Neural progenitor cell (in vitro differentiated cells): ENCODE measurements around the gene CHIT1. TPM values are rescaled to one million over a fixed set of nuclear protein-coding genes. Genes with fewer than 3 reads are reported as not detected.

Experiments
- DNase-seq: peaks from one replicate; pipeline ENCODE4 v3.0.0-alpha.2; 2016; ENCODE audit warnings: low spot score
- H2AFZ ChIP-seq: fragments of 200-600 bp; sonication (generic); replicated peaks from 2 replicates; pipeline ENCODE4 v1.6.1; 2016; ENCODE audit warnings: antibody characterized with exemption
- H3F3A ChIP-seq: fragments of 200-600 bp; sonication (generic); 2 replicates; pipeline ENCODE4 v1.6.1; 2016; ENCODE audit warnings: antibody characterized with exemption, low read depth
- H3K27ac ChIP-seq: fragments of 200-600 bp; sonication (generic); 2 replicates; pipeline ENCODE4 v1.5.1; 2016; ENCODE audit warnings: mild to moderate bottlenecking
- H3K27me3 ChIP-seq: fragments of 200-600 bp; sonication (generic); 2 replicates; pipeline ENCODE4 v1.6.1; 2016; ENCODE audit warnings: mild to moderate bottlenecking, moderate library complexity
- H3K36me3 ChIP-seq: fragments of 200-600 bp; sonication (generic); 2 replicates; pipeline ENCODE4 v1.5.1; 2016
- H3K4me1 ChIP-seq: fragments of 200-600 bp; sonication (generic); 2 replicates; pipeline ENCODE4 v1.6.1; 2016; ENCODE audit warnings: mixed run types
- H3K4me2 ChIP-seq: fragments of 200-600 bp; sonication (generic); 2 replicates; pipeline ENCODE4 v1.6.1; 2016
- H3K4me3 ChIP-seq: fragments of 200-600 bp; sonication (generic); 2 replicates; pipeline ENCODE4 v1.5.1; 2016
- H3K79me2 ChIP-seq: fragments of 200-600 bp; sonication (generic); 2 replicates; pipeline ENCODE4 v1.6.1; 2016; ENCODE audit warnings: low read depth
- H3K9ac ChIP-seq: fragments of 200-600 bp; sonication (generic); 2 replicates; pipeline ENCODE4 v1.6.1; 2016
- H3K9me3 ChIP-seq: fragments of 200-600 bp; sonication (generic); 2 replicates; pipeline ENCODE4 v1.5.1; 2016; ENCODE audit warnings: low read depth
- H4K20me1 ChIP-seq: fragments of 200-600 bp; sonication (generic); 2 replicates; pipeline ENCODE4 v1.6.1; 2016; ENCODE audit warnings: low read depth
- H3K27ac Mint-ChIP-seq: 3 replicates; pipeline ENCODE4 v1.8.0; 2021; ENCODE audit warnings: mixed read lengths
- H3K27me3 Mint-ChIP-seq: 2 replicates; pipeline ENCODE4 v1.8.0; 2022; ENCODE audit warnings: low read depth, mild to moderate bottlenecking, inconsistent platforms, moderate library complexity, mixed read lengths; ENCODE audit not compliant: insufficient read depth
- H3K36me3 Mint-ChIP-seq: 3 replicates; pipeline ENCODE4 v1.8.0; 2021; ENCODE audit warnings: mixed read lengths
- H3K4me1 Mint-ChIP-seq: 3 replicates; pipeline ENCODE4 v1.8.0; 2021; ENCODE audit warnings: mixed read lengths
- H3K4me3 Mint-ChIP-seq: 3 replicates; pipeline ENCODE4 v1.8.0; 2021; ENCODE audit warnings: mild to moderate bottlenecking, moderate library complexity, mixed read lengths
- H3K9me3 Mint-ChIP-seq: 3 replicates; pipeline ENCODE4 v1.8.0; 2020; ENCODE audit warnings: mixed read lengths
- CTCF ChIP-seq: fragments of 200-600 bp; sonication (generic); IDR thresholded peaks from 2 replicates; pipeline ENCODE4 v1.5.1; 2017; ENCODE audit warnings: antibody characterized with exemption, mild to moderate bottlenecking
- EZH2 ChIP-seq: fragments of 200-600 bp; sonication (generic); IDR thresholded peaks from 2 replicates; pipeline ENCODE4 v1.6.1; 2017; ENCODE audit warnings: antibody characterized with exemption, mild to moderate bottlenecking, moderate library complexity
- EZH2phosphoT487 ChIP-seq: fragments of 200-600 bp; sonication (generic); IDR thresholded peaks from 2 replicates; pipeline ENCODE4 v1.6.1; 2017; ENCODE audit warnings: antibody characterized with exemption
- total RNA-seq: library from RNA; depleted of rRNA; stranded (reverse); fragments of >200 nt; gene quantifications from 2 replicates; pipeline ENCODE4 v1.2.3, GENCODE V29; 2015; ENCODE audit warnings: low replicate concordance

Gene CHIT1
- total RNA-seq, 1 donor from 2014 or later = 0.11 TPM

GRCh38 chr1:203175237-203175826 is 54.1 kb downstream of the CHIT1 start, which contains the start of gene MYBPH:
Gene MYBPH, minus strand, starts transcription at chr1:203175826. Its CDS starts 71 bp downstream, at chr1:203175755.
- H3K4me1 Mint-ChIP-seq = peaks cover 47% of the 10 kb centered on the region
- H3K4me1 ChIP-seq = peaks cover 40% of the 10 kb centered on the region
- peaks cover 13% of the 10 kb centered on the region for H3K27me3 Mint-ChIP-seq
- DNase-seq = no peak
- peak within 1 kb of the TSS; percentile 95 for H3K27ac Mint-ChIP-seq
- H4K20me1 ChIP-seq = no peaks in the 10 kb centered on the region
- no peak within 1 kb of the TSS for H2AFZ ChIP-seq
- no peaks in the 10 kb centered on the region for H3K27me3 ChIP-seq
- no peak within 1 kb of the TSS for H3K4me3 Mint-ChIP-seq
- no peak within 1 kb of the TSS for H3K9ac ChIP-seq
- H3K9me3 Mint-ChIP-seq = no peaks in the 10 kb centered on the region
- H3K79me2 ChIP-seq = no peaks in the 10 kb centered on the region
- TF ChIP-seq CTCF (no peak), EZH2 (no peak), EZH2phosphoT487 (no peak)
- H3K4me2 ChIP-seq = no peak within 1 kb of the TSS
- H3F3A ChIP-seq = peaks cover 20% of the 10 kb centered on the region
- H3K27ac ChIP-seq = no peak within 1 kb of the TSS
- no peaks in the 10 kb centered on the region for H3K9me3 ChIP-seq
- H3K4me3 ChIP-seq = no peak within 1 kb of the TSS
- no peaks in the 10 kb centered on the region for H3K36me3 ChIP-seq
- no peaks in the 10 kb centered on the region for H3K36me3 Mint-ChIP-seq

GRCh38 chr1:203174324-203174985 is 55.0 kb downstream of the CHIT1 start:
- Mint-ChIP-seq H3K27me3 (peaks cover 13% of the 10 kb centered on the region), H3K27ac (peak overlapping the region; percentile 74), H3K36me3 (no peaks in the 10 kb centered on the region), H3K9me3 (no peaks in the 10 kb centered on the region), H3K4me1 (peaks cover 49% of the 10 kb centered on the region), H3K4me3 (no peak overlapping the region)
- no peak for DNase-seq
- Histone ChIP-seq H3K4me1 (peaks cover 31% of the 10 kb centered on the region), H3K36me3 (no peaks in the 10 kb centered on the region), H3K4me2 (no peak overlapping the region), H3K9ac (no peak overlapping the region), H3K27me3 (no peaks in the 10 kb centered on the region), H4K20me1 (no peaks in the 10 kb centered on the region), H3F3A (peaks cover 20% of the 10 kb centered on the region), H2AFZ (no peak overlapping the region), H3K9me3 (no peaks in the 10 kb centered on the region), H3K27ac (no peak overlapping the region), H3K4me3 (no peak overlapping the region), H3K79me2 (no peaks in the 10 kb centered on the region)
- TF ChIP-seq EZH2phosphoT487 (no peak), CTCF (no peak), EZH2 (no peak)

GRCh38 chr1:203173566-203173965 is 55.9 kb downstream of the CHIT1 start:
- Mint-ChIP-seq H3K9me3 (no peaks in the 10 kb centered on the region), H3K27ac (peak overlapping the region; percentile 74), H3K36me3 (peaks cover 2% of the 10 kb centered on the region), H3K4me1 (peaks cover 43% of the 10 kb centered on the region), H3K4me3 (no peak overlapping the region), H3K27me3 (peaks cover 8% of the 10 kb centered on the region)
- no peak overlapping the region for H3K4me2 ChIP-seq
- H3K4me1 ChIP-seq = peaks cover 22% of the 10 kb centered on the region
- H3K27me3 ChIP-seq = no peaks in the 10 kb centered on the region
- no peaks in the 10 kb centered on the region for H4K20me1 ChIP-seq
- no peak for TF ChIP-seq CTCF
- no peak for TF ChIP-seq EZH2phosphoT487
- TF ChIP-seq EZH2 = no peak
- no peak overlapping the region for H3K9ac ChIP-seq
- H3K9me3 ChIP-seq = no peaks in the 10 kb centered on the region
- no peak overlapping the region for H3K4me3 ChIP-seq
- DNase-seq = no peak
- H2AFZ ChIP-seq = no peak overlapping the region
- H3K27ac ChIP-seq = no peak overlapping the region
- peaks cover 17% of the 10 kb centered on the region for H3F3A ChIP-seq
- H3K36me3 ChIP-seq = no peaks in the 10 kb centered on the region
- H3K79me2 ChIP-seq = no peaks in the 10 kb centered on the region
